AG09309 (cell line): ENCODE results near the gene THSD7A.

Experiments used
- DNase-seq: peaks from one replicate; pipeline ENCODE4 v3.0.0-alpha.2; 2010; ENCODE audit warnings: low read depth
- H3K4me3 ChIP-seq: 2 replicates; pipeline ENCODE4 v1.5.1; 2011; ENCODE audit warnings: mild to moderate bottlenecking, low read depth, low read length, moderate library complexity; ENCODE audit not compliant: control insufficient read depth
- CTCF ChIP-seq: IDR thresholded peaks from 2 replicates; pipeline ENCODE4 v1.5.1; 2011; ENCODE audit warnings: mild to moderate bottlenecking, low read depth, low read length, inconsistent platforms; ENCODE audit not compliant: insufficient read depth, control insufficient read depth; ENCODE audit errors: missing control alignments

THSD7A gene

GRCh38 chr7:11473220-11473619 lies 358.8 kb downstream of the THSD7A start:
- no peak overlapping the region for H3K4me3 ChIP-seq
- no peak for TF ChIP-seq CTCF
- DNase-seq = no peak

- no peak for TF ChIP-seq CTCF
- no peak for DNase-seq
- H3K4me3 ChIP-seq = no peak overlapping the region
Measured at GRCh38 chr7:11472646-11473045, 359.4 kb downstream of the THSD7A start.

GRCh38 chr7:11471255-11471654 lies 360.7 kb downstream of the THSD7A start:
- H3K4me3 ChIP-seq = no peak overlapping the region
- TF ChIP-seq CTCF = no peak
- no peak for DNase-seq

- H3K4me3 ChIP-seq = no peak overlapping the region
- TF ChIP-seq CTCF = no peak
- no peak for DNase-seq
Measured at GRCh38 chr7:11469028-11469745, 362.8 kb downstream of the THSD7A start.

GRCh38 chr7:11466517-11467105 lies 365.4 kb downstream of the THSD7A start:
- no peak for TF ChIP-seq CTCF
- no peak overlapping the region for H3K4me3 ChIP-seq
- DNase-seq = no peak

- no peak overlapping the region for H3K4me3 ChIP-seq
- TF ChIP-seq CTCF = no peak
- no peak for DNase-seq
Measured at GRCh38 chr7:11464624-11465023, 367.4 kb downstream of the THSD7A start.

- TF ChIP-seq CTCF = no peak
- no peak overlapping the region for H3K4me3 ChIP-seq
- no peak for DNase-seq
Measured at GRCh38 chr7:11461946-11462345, 370.1 kb downstream of the THSD7A start.
